NCI-H345 treated with DMSO at 0.1 percent for 48 hours (cell line): ENCODE data around the gene BMP2K.
A peak's percentile ranks its signal among the peaks of the same experiment; 100 is the strongest.
"Not testable (repeated sequence)": the region's sequence is repeated elsewhere in the genome, so short reads cannot be mapped to it uniquely, and the experiment has no call there.

Experiments used
- DNase-seq: peaks from one replicate; lab custom pipeline; 2025; ENCODE audit not compliant: unreplicated experiment; lab: John Stamatoyannopoulos, UW

Gene BMP2K

GRCh38 chr4:78846258-78846657, 70.1 kb downstream of the BMP2K start:
- no peak for DNase-seq

DNA sequence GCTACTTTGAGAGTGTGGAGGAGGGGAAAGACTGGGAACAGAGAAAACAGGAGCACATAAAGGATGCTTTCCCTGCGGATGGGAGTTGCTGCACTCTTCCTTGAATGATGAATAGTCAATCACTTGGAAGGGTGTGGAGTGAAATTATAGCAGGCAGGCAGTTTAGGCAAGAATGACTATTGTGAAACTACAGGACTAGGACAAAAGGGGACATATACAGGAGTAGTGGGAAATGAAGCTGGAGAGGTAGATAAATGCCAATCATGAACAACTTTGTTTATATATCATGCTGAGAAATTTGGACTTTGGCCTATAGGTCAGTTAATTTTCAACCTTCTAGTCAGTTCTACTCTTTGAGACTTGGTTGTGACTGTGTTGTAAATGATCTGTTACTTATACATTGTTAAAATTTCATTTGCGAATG, 86.2 kb downstream of the BMP2K start:
- no peak for DNase-seq

GRCh38 chr4:78863254-78863869, 87.2 kb downstream of the BMP2K start:
- DNase-seq, result no peak

DNA sequence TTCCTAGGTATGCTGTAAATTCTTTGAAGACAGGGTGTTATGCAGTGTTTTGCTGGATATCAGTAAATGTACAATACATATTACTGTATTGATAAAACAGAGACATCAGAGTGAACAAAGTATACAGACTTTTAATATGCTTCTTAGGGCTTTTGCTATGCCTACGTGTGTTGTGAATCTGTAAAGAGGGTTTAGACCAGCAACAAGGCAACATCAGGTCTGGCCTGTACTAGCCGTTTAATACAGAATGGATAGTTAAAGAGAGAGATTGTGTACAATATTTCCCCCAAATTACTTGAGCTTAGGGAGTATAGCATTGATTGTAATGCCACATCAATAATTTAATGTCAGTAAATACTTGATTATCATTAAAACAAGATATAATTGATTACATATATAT, 87.8 kb downstream of the BMP2K start:
- no peak for DNase-seq

DNA sequence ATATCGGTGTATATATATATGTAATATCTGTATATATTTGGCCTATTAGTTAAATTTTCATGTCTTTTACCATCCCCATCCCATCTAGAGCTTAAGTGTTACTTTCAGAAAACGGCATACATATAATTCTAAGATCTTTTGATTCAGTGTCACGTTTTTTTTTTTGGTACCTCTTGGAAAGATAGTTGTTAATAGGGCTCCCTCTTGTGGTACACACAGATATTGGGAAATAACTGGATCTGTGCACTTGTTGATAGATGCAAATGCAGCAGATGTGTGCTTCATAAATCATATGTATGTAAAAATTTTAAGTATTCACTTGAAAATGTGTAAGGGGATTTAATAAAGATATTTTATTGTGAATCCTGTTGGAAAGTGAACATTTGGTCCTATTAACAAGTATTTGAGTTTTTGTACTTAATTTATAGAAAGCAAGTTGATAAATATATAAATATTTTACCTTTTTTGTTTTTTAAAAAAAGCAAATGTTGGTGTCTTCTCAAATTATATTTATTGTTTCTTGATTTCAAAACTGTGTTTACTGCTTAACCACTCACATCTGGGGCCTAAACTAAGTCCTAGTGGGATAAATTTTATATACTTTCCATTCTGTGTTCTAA, 88.4 kb downstream of the BMP2K start:
- peak; percentile 12 for DNase-seq

GRCh38 chr4:78865451-78865850, 89.3 kb downstream of the BMP2K start:
- no peak for DNase-seq

DNA sequence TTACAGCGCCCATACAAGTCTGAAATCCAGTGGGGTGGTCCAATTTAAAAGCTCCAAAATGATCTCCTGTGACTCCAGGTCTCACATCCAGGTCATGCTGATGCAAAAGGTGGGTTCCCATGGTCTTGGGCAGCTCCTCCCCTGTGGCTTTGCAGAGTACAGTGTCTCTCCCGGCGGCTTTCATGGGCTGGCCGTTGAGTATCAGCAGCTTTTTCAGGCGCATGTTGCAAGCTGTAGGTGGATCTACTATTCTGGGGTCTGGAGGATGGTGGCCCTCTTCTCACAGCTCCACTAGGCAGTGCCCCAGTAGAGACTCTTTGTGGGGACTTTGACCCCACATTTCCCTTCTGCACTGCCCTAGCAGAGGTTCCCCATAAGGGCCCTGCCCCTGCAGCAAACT, 92.6 kb downstream of the BMP2K start:
- not testable (repeated sequence) for DNase-seq

DNA sequence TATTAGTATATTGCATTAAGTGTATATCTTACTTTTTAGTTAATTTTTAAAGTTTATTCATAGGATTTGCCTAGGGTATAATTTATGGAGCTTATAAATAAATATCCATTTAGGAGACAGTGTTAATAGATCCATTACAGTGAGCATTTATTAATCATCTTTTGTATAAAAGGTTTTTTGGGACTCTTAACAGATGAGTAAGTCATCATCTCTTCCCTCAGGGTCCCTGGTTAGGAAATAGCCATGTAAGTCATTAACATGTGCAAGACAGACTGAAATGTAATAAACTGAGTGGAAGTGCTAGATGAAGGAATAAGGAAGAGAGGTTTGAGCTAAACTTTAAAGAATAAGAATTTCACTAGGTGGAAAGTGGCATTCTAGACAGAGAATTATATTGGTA, 93.9 kb downstream of the BMP2K start:
- DNase-seq, result no peak

DNA sequence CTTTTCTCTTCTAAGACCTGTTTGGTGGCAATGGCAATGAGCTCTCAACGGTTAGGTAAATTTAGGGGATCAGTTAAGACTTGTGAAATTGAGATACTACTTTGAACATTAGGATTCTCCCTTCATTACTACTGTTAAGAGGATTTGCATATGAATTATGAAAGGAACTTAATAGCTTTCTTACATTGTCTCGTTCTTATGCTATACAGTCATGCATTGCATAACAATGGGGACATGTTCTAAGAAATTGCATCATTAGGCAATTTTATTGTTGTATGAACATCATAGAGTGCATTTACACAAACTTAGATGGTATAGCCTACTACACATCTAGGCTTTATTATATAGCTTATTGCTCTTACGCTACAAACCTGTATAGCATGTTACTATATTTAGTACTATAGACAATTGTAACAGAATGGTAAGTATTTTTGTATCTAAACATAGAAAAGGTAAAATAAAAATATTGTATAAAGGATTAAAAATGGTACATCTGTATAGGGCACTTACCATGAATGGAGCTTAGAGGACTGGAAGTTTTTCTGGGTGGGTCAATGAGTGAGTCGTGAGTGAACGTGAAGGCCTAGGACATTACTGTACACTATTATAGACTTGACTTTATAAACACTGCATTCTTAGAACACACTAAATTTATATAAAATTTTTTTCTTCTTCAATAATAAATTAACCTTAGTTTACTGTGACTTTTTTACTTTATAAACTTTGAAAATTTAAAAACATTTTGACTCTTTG, 100.6 kb downstream of the BMP2K start:
- DNase-seq, result no peak

- no peak for DNase-seq
Observed at GRCh38 chr4:78878031-78878430, 101.9 kb downstream of the BMP2K start.

DNA sequence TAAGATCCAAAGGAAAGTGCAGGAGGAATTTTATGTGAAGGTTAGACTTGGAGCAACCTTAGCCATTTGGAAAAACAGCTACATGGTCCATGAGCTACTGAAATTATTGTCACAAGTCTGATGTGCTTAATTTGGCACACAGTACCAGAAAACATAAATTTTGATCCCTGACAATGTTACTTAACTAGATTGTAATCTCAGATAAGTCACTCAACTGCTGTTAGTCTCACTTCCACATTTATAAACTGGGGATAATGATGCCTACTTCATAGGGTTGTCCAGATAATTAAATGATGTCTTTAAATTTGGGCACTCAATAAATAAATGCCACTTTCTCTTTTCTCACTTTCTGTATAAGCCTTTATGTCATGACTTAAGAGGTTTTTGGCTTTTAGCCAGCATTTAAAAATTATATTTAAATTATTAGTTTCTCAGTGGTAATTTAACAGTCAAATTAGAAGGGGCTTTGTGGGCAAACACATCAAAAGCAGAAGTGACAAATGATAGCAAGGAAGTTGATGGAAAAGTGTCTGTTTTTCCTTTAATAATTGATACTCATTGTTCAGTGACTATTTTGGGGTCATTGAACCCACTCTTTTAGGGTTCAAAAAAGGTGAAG, 104.8 kb downstream of the BMP2K start:
- DNase-seq, result no peak

DNA sequence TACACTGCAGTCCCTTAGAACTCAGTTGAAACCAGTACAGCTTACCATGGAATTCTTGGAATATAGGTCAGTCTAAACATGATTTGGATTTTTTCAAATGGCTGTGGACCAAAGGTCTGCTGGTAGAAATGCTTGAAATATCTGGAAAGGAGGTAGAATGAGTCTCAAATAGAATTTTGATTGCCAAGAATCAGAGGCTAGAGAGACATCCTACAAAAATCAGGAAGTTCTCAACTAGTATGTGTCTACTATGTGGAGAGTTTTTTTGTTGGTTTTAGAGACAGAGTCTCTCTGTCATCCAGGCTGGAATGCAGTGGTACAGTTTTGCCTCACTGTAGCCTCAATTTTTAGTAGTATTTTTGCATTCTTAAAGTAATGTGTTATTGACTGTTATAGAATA, 109.4 kb downstream of the BMP2K start:
- DNase-seq, result no peak

GRCh38 chr4:78889955-78890354, 113.8 kb downstream of the BMP2K start:
- no peak for DNase-seq

GRCh38 chr4:78899302-78899701, 123.2 kb downstream of the BMP2K start:
- no peak for DNase-seq

DNA sequence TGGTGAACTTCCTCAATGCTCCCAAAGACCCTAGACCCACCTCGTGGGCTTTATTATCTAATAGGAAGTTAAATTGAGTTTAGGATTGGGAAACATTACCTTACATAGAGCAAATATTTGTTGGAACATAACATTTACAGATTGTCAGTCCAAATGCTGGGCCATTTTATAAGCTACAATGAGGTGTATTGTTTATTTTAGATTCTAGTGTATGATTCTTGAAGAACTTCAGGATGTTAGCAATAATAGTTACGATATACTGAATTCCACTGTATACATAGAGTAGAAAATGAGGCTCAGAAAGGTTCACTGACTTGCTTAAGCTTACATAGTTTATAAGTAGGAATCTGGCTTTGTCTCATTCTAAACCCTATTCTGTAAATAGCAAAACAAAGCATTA, 125.7 kb downstream of the BMP2K start:
- DNase-seq, result no peak

- DNase-seq, result no peak
Observed at GRCh38 chr4:78902298-78902697, 126.1 kb downstream of the BMP2K start.

- DNase-seq, result no peak
Observed at GRCh38 chr4:78904143-78904542, 128.0 kb downstream of the BMP2K start.

DNA sequence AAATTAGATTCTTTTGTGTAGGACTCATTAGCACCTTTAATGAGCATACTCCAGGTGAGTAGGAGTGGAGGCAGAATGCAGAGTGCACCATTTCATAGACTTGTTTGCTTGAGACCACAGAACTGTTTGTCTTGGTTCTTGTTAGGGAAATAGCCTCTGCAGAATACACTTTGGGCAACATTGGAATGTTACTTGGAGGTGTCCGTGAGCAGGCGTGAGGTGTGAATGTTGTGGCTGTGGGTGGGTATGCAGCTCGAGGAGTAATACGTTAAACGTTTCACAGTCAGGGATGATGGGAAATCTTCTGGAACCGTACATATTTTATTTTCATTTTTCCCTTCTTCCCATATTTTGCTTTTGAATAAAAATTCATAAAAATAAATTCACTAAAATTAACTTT, 131.5 kb downstream of the BMP2K start:
- no peak for DNase-seq

DNA sequence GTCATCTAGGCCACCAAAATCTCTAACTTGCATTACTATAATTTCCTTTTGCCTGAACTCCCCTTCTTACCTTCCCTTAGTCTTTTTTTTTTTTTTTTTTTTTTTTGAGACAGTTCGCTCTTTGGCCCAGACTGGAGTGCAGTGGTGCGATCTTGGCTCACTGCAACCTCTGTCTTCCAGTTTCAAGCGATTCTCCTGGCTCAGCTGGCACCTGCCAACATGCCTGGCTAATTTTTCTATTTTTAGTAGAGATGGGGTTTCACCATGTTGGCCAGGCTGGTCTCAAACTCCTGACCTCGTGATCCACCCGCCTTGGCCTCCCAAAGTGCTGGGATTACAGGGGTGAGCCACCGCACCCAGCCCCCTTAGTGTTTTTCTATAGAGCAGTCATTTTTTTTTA, 132.8 kb downstream of the BMP2K start:
- DNase-seq, result not testable (repeated sequence)

GRCh38 chr4:78910612-78911011, 134.5 kb downstream of the BMP2K start:
- DNase-seq, result no peak

GRCh38 chr4:78922207-78922606, 146.1 kb downstream of the BMP2K start:
- DNase-seq, result no peak
